Smooth muscle cell (in vitro differentiated cells): ENCODE data around the gene KCTD2. TPM values are rescaled to one million over a fixed set of nuclear protein-coding genes. Genes with fewer than 3 reads are reported as not detected.
A peak's percentile ranks its signal among the peaks of the same experiment; 100 is the strongest.
"Not testable (repeated sequence)": the region's sequence is repeated elsewhere in the genome, so short reads cannot be mapped to it uniquely, and the experiment has no call there.

Experiments used
- DNase-seq: peaks from one replicate; lab custom pipeline; 2025; ENCODE audit not compliant: unreplicated experiment; lab: John Stamatoyannopoulos, UW
- H2AFZ ChIP-seq: fragments of 200-600 bp; sonication (generic); 2 replicates; pipeline ENCODE4 v1.6.0; 2016; ENCODE audit warnings: antibody characterized with exemption, low read depth, mild to moderate bottlenecking
- H3F3A ChIP-seq: fragments of 200-600 bp; sonication (generic); 2 replicates; pipeline ENCODE4 v1.6.0; 2017; ENCODE audit warnings: antibody characterized with exemption, low read depth
- H3K27ac ChIP-seq: fragments of 200-600 bp; sonication (generic); 2 replicates; pipeline ENCODE4 v1.5.1; 2016; ENCODE audit warnings: low read depth, mild to moderate bottlenecking
- H3K27me3 ChIP-seq: fragments of 200-600 bp; sonication (generic); 2 replicates; pipeline ENCODE4 v1.6.1; 2016; ENCODE audit warnings: low read depth, mild to moderate bottlenecking
- H3K36me3 ChIP-seq: fragments of 200-600 bp; sonication (generic); 2 replicates; pipeline ENCODE4 v1.5.1; 2016; ENCODE audit warnings: low read depth
- H3K4me1 ChIP-seq: fragments of 200-600 bp; sonication (generic); 2 replicates; pipeline ENCODE4 v1.5.1; 2016; ENCODE audit warnings: low read depth
- H3K4me2 ChIP-seq: fragments of 200-600 bp; sonication (generic); 2 replicates; pipeline ENCODE4 v1.6.0; 2016; ENCODE audit warnings: mild to moderate bottlenecking
- H3K4me3 ChIP-seq: fragments of 200-600 bp; sonication (generic); 2 replicates; pipeline ENCODE4 v1.5.1; 2016; ENCODE audit warnings: mild to moderate bottlenecking
- H3K79me2 ChIP-seq: fragments of 200-600 bp; sonication (generic); 2 replicates; pipeline ENCODE4 v1.6.0; 2016; ENCODE audit warnings: low read depth, mild to moderate bottlenecking
- H3K9ac ChIP-seq: fragments of 200-600 bp; sonication (generic); 2 replicates; pipeline ENCODE4 v1.6.0; 2016; ENCODE audit warnings: low read depth
- H3K9me3 ChIP-seq: fragments of 200-600 bp; sonication (generic); replicated peaks from 2 replicates; pipeline ENCODE4 v1.5.1; 2016; ENCODE audit warnings: low read depth
- H4K20me1 ChIP-seq: fragments of 200-600 bp; sonication (generic); 2 replicates; pipeline ENCODE4 v1.6.0; 2016; ENCODE audit warnings: low read depth
- CTCF ChIP-seq: fragments of 200-600 bp; sonication (generic); IDR thresholded peaks from 2 replicates; pipeline ENCODE4 v1.5.1; 2017; ENCODE audit warnings: borderline replicate concordance, mild to moderate bottlenecking, antibody characterized with exemption; ENCODE audit not compliant: insufficient read depth, poor library complexity, severe bottlenecking
- WGBS: methylation state at CpG from one replicate; pipeline ENCODE4 v1.1.7; 2016; ENCODE audit warnings: low lambda C conversion rate; 5-methylcytosine and 5-hydroxymethylcytosine counted together
- polyA plus RNA-seq: library from polyadenylated mRNA; unstranded; fragments of >200 nt; fragmentation: Nextera tagmentation; extraction: Ambion mirVana; gene quantifications from 2 replicates; pipeline ENCODE4 v1.2.1, GENCODE V29; 2016
- total RNA-seq: library from RNA; depleted of rRNA; stranded (reverse); fragments of >200 nt; gene quantifications from 2 replicates; pipeline ENCODE4 v1.2.3, GENCODE V29; 2014

The KCTD2 gene
- total and polyA plus RNA-seq, 2 experiments from 2014 or later = 12.7 to 27.3 TPM

- Histone ChIP-seq H3K79me2 (no peaks in the 10 kb centered on the region), H3K27ac (peak overlapping the region; percentile 1), H3K4me3 (no peak overlapping the region), H3K36me3 (no peaks in the 10 kb centered on the region), H3K4me2 (no peak overlapping the region), H3K9ac (no peak overlapping the region), H3K27me3 (no peaks in the 10 kb centered on the region), H2AFZ (no peak overlapping the region), H3F3A (no peaks in the 10 kb centered on the region), H3K4me1 (no peaks in the 10 kb centered on the region), H4K20me1 (no peaks in the 10 kb centered on the region), H3K9me3 (no peaks in the 10 kb centered on the region)
- WGBS = 89% methylated on average over 6 of the region's 6 CpGs
- DNase-seq = no peak
- TF ChIP-seq CTCF = no peak
Measured at GRCh38 chr17:75065562-75066151, 18.6 kb downstream of the KCTD2 start.

- H3F3A ChIP-seq = no peaks in the 10 kb centered on the region
- no peaks in the 10 kb centered on the region for H3K79me2 ChIP-seq
- 69% methylated on average over 4 of the region's 4 CpGs for WGBS
- no peak for DNase-seq
- H3K4me1 ChIP-seq = no peaks in the 10 kb centered on the region
- H3K36me3 ChIP-seq = no peaks in the 10 kb centered on the region
- no peak overlapping the region for H3K4me2 ChIP-seq
- no peak overlapping the region for H2AFZ ChIP-seq
- no peaks in the 10 kb centered on the region for H3K9me3 ChIP-seq
- no peak for TF ChIP-seq CTCF
- H3K9ac ChIP-seq = no peak overlapping the region
- no peak overlapping the region for H3K27ac ChIP-seq
- no peak overlapping the region for H3K4me3 ChIP-seq
- no peaks in the 10 kb centered on the region for H3K27me3 ChIP-seq
- no peaks in the 10 kb centered on the region for H4K20me1 ChIP-seq
Measured at GRCh38 chr17:75067856-75068255, 20.8 kb downstream of the KCTD2 start.

DNA sequence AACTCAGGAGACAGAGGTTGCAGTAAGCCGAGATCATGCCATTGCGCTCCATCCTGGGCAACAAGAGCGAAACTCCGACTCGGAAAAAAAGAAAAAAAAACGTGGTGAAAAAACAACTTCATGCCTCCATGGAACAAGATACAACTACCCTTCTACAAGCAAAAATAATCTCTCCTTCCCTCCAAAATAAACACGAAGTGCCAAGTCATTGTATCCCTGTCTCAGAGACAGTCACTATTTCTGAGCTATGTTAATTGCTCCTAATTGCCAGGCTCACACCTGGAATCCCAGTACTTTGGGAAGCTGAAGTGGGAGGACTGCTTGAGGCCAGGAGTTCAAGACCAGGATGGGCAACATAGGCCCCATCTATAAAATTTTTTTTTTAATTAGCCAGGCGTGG is 21.7 kb downstream of the KCTD2 start:
- no peak overlapping the region for H3K4me2 ChIP-seq
- no peaks in the 10 kb centered on the region for H4K20me1 ChIP-seq
- no peaks in the 10 kb centered on the region for H3F3A ChIP-seq
- no peaks in the 10 kb centered on the region for H3K79me2 ChIP-seq
- H3K27ac ChIP-seq = no peak overlapping the region
- H3K4me1 ChIP-seq = no peaks in the 10 kb centered on the region
- H3K4me3 ChIP-seq = no peak overlapping the region
- H2AFZ ChIP-seq = no peak overlapping the region
- 80% methylated on average over 8 of the region's 8 CpGs for WGBS
- H3K9me3 ChIP-seq = no peaks in the 10 kb centered on the region
- no peak for DNase-seq
- no peak overlapping the region for H3K9ac ChIP-seq
- no peaks in the 10 kb centered on the region for H3K27me3 ChIP-seq
- no peaks in the 10 kb centered on the region for H3K36me3 ChIP-seq
- TF ChIP-seq CTCF = no peak

DNA sequence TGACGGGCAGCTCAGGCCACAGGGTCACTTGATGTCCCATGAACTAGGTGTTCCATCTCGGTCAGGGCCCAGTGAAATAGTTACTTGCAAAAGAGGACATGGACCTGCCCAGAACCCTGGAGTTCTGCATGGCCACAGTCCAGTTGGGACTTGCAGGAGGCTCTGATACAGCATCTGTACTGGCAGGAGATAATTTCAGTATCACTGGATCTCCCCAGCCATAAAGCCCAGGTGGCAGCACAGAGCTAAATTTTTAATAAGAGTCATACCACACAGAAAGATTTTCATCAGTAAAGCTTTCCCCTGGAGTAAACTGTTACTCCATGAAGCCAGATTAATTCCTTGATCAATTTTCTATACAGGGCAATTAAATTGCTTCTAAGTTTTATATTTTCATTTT is 22.8 kb downstream of the KCTD2 start:
- H3K79me2 ChIP-seq = no peaks in the 10 kb centered on the region
- H3K27ac ChIP-seq = no peak overlapping the region
- no peaks in the 10 kb centered on the region for H3K9me3 ChIP-seq
- H3K4me2 ChIP-seq = no peak overlapping the region
- H3K4me1 ChIP-seq = no peaks in the 10 kb centered on the region
- no peak overlapping the region for H3K4me3 ChIP-seq
- no peaks in the 10 kb centered on the region for H3K36me3 ChIP-seq
- H2AFZ ChIP-seq = no peak overlapping the region
- H3K27me3 ChIP-seq = no peaks in the 10 kb centered on the region
- no peak for TF ChIP-seq CTCF
- WGBS = 94% methylated on average over 2 of the region's 2 CpGs
- DNase-seq = no peak
- no peak overlapping the region for H3K9ac ChIP-seq
- no peaks in the 10 kb centered on the region for H3F3A ChIP-seq
- H4K20me1 ChIP-seq = no peaks in the 10 kb centered on the region

DNA sequence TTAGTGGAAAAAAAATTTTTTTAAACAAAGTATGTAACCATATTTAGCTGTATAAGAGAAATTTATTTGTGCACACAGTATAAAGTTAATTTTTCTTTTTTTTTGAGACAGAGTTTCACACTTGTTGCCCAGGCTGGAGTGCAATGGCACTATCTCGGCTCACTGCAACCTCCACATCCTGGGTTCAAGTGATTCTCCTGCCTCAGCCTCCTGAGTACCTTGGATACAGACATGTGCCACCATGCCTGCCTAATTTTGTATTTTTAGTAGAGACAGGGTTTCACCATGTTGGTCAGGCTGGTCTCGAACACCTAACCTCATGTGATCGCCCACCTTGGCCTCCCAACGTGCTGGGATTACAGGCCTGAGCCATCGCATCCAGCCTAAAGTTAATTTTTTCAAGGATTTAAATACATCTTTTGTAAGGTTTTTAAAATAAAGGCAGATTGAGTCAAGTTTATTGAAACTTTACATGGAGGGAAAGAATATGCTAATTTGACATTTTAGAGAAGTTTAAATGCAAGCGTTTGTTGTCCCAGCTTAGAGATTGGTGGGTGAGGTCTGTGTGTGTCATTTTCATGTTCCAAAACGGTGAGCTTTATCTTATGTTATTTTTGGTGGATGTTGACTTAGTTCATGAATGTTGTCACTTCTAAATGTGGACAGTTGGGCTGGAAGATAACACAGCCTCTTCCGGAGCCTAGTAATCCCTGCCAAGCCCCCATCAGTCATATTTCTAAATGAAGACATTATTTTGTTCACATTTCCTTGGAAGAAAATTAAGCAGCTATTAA is 24.6 kb downstream of the KCTD2 start:
- not testable (repeated sequence) for H3K4me1 ChIP-seq, H4K20me1 ChIP-seq, H3K4me2 ChIP-seq, H3K9ac ChIP-seq, H3K79me2 ChIP-seq, H3K27me3 ChIP-seq, H3K9me3 ChIP-seq, H3K27ac ChIP-seq, H3F3A ChIP-seq, H3K4me3 ChIP-seq, H3K36me3 ChIP-seq, DNase-seq, H2AFZ ChIP-seq
- WGBS = 78% methylated on average over 8 of the region's 8 CpGs
